Kidney glomerular epithelial cell (primary cell): ENCODE data around the gene AGPAT4.

Experiments used
- DNase-seq: peaks from one replicate; lab custom pipeline; 2025; lab: John Stamatoyannopoulos, UW

AGPAT4 gene

GRCh38 chr6:161281092-161281491 lies 7.2 kb upstream of the AGPAT4 start:
- DNase-seq = no peak

DNA sequence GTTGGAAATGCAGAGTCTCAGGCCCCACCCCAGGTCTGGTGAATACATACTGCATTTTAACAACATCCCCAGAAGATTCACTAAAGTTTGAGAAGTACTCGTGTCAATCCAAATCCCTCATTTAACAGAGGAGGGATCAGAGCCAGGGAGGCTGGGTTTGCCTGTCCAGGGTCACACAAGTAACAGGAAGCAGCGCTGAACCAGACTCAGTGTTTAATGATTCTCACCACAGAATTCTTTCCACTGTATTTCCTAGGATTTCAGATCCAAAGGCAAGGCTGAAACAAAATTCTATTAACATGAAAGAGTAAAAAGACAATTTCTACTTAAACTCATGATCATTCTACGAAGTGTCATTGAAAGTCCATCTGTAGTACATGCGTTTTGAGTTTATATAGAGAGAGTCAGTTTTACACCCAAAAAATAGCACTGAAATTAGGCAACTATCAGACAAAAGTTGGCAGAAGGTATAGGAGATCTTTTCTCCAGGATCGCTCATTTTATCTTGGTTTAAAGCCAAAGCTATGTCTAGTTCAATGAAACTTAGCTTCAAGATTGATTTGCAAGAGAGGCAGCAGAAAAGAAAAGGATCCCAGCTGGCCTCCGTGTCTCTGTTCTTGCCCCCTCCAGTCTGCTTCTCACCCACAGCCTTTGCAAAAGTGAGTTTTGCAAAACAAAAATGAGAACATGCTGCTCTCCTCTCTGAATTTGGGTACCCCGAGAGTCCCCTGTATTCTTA lies 6.0 kb upstream of the AGPAT4 start:
- DNase-seq = no peak

DNA sequence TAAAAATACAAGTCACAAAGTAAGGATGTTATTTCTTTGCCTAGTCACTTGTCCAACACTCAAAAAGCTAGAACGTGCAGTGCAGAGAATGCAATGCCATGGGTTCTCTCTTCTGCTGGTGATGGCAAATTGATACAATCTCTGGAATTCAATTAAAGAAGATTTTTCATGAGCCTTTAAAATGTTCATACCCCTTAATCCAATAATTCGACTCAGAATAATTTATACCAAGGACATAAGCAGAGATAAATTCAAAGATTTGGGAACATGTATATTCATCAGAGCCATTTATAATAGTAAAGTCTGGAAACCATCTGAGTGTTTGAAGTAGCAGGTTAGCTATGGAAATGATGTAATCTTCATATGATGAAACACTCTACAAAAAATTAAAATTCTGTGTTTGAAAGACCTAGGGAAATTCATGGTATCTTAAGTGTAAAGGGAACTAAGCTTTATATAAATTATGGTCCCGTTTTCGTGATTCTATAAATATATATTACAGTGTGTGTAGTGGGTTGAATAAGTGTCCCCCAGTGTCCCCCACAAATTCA lies 2.8 kb upstream of the AGPAT4 start:
- no peak for DNase-seq

DNA sequence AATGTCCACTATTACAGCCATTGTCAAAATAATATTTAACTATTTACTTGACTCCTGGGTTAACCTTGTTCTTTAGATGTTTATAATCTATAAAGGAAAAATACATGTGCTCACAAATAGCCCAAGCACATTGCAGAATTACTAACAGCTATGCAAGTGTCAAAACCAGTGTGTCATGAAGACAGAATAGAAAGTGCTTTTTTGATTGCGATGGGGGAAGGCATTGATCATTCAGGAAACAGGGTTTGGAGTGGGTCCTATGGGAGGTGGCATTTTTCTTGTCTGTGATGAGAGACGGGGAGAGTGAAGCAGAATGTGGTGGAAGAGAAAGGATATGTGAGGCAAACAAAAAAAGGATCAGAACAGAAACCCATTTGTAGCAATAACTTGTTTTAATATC lies 1.0 kb upstream of the AGPAT4 start:
- DNase-seq = no peak

DNA sequence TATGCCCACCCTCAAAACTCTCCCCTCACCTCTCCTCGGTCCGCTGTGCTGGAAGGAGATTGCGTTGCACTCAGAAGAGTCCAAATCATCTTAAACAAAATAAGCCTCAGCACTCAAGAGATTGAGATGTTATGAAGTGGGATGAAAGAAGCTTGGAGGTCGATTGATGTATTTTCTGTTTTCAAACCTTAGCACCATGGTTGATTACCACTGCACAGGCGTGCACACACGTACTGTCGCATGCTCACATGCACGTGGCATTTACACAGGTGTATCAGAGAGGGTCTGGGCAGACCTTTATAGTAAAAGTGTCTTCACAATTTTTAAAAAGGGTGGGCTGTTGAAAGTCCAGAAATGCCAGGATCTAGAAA lies 612 bp upstream of the AGPAT4 start:
- no peak for DNase-seq

- DNase-seq = peak; percentile 41
These were observed 548 bp downstream of the AGPAT4 start for GRCh38 chr6:161273274-161273751.

DNA sequence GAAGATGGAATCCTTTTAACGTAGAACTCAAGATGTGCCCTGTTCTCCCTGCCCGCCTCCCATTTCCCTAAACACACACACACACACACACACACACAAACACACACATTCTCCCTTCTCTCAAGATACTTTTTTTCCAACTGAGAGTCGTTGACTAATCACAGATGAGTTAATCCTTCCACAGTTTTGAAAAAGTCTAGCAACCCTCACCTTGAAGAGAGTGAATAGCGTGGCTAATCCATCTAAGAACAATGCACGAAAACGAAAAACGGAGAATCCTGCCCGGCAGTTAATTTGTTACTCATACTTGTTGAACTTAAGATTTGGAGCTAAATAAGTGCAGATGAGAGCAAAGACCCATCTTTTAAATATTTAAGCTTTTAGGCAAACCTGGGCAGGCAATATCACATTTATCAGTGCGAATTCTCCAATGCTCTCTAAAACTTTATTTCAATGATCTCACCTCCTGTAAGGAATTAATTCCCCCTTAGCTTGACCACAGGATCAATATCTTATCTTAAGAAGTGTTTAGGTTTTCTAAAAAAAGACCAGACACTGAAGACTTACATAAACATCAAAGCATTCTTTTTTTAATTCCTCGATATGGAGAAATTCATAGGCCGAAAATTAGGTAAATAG lies 1.1 kb downstream of the AGPAT4 start:
- peak; percentile 38 for DNase-seq

GRCh38 chr6:161271343-161272030 lies 2.4 kb downstream of the AGPAT4 start:
- DNase-seq = no peak

GRCh38 chr6:161270116-161270515 lies 3.7 kb downstream of the AGPAT4 start:
- no peak for DNase-seq

GRCh38 chr6:161269310-161269709 lies 4.6 kb downstream of the AGPAT4 start:
- no peak for DNase-seq

DNA sequence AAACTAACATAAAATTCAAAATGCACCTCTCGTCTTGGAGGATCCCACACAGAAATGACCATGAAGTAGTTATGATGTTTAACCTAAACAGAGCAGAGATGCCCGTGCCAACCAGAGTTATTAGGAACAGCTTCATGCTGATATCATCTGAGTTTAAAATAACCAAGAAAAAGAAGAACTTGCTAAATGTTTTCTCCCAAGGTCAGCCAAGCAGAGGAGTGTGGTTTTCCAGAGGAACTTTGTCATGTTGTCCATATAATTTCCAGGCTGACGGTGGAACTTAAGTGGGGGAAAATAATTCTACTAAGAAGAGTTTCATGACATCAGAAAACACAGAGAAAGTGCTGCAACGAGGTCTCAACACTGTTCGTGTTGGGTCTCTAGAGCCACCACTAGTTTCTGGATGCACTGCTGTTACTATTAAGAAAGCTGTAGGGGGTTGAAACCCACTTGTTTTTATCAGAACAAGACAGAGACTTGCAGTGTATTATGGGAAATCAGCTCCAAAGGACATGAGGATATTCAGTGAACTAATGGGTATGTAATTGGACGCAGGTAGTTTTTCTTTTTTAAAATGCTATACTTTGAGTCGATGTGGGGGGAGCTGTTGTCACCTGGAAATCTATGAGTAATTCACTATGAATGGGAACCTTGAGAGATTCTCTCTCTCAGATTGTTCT lies 5.2 kb downstream of the AGPAT4 start:
- DNase-seq = no peak

DNA sequence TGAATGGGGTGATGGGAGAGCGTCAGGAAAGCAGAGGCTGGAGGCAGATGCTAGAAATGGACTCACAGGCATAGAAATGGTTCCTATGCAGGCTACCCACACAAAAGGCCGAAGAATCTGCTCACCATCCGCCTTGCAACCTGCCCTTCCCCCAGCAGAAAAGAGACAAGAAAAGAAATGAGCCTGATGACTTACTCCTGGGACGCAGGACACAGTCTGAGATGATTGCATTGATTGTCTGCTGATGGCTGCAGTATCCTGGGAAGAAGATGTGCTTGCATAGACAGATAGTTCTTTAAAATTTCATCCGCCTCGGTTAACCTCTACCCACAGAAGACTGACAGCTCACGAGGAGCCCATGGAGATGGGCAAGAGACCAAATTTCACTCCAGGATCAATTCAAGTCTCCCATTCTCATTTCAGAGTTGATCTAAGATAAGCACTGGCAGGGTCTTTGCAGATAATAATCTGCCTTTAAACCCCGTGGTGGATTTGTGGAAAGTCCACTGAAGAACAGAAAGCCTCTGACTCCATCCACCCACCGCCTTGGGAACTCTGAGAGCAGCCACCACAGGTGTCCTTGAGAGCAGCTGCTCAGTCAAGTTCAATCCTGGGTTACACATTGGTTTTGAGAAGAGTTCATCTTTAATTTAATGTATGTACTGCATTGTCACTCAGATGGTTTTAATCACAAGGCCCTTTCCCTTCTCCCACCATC lies 7.2 kb downstream of the AGPAT4 start:
- no peak for DNase-seq

DNA sequence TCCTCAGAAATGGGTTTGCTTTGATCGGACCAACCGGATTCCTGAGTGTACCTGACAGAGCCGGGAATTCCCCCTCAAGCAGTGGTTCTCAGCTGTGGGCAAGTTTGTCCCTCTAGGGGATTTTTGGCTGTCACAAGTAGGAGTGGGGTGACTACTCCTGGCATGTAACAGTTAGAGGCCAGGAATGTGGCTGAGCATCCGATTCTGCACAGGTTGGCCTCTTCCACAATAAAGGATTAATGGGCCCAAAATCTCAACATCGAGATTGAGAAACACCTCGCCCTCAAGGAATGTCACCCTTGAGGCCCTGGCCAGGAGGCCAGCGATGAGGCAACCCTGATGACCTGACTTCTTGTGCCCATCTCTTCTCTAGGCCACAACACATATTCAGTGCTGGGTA lies 7.9 kb downstream of the AGPAT4 start:
- DNase-seq = peak; percentile 26

GRCh38 chr6:161265554-161265953 lies 8.3 kb downstream of the AGPAT4 start:
- no peak for DNase-seq

DNA sequence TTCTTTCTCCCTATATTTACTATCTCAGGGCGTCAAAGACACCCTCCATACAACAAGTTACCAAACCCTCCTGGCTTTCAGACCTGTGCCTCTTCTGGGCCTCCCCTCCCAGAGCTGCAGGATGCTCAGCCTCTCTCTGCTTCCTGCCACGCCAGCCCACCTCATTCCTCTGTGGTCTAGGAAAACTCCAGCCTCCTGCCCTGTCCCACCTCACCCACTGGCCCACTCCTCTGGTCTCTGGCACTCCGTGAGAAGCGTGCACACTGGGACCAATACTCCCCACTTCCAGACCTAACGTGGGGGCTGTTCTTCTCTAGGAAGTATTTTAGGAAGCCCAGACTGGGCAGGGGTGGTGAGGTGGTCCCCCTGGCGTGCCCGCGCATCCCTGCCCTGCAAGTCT lies 9.7 kb downstream of the AGPAT4 start:
- DNase-seq = no peak

GRCh38 chr6:161261816-161262215 lies 12.0 kb downstream of the AGPAT4 start:
- no peak for DNase-seq

- no peak for DNase-seq
These were observed 12.5 kb downstream of the AGPAT4 start for GRCh38 chr6:161261325-161261724.

- no peak for DNase-seq
These were observed 14.6 kb downstream of the AGPAT4 start for GRCh38 chr6:161259302-161259701.

DNA sequence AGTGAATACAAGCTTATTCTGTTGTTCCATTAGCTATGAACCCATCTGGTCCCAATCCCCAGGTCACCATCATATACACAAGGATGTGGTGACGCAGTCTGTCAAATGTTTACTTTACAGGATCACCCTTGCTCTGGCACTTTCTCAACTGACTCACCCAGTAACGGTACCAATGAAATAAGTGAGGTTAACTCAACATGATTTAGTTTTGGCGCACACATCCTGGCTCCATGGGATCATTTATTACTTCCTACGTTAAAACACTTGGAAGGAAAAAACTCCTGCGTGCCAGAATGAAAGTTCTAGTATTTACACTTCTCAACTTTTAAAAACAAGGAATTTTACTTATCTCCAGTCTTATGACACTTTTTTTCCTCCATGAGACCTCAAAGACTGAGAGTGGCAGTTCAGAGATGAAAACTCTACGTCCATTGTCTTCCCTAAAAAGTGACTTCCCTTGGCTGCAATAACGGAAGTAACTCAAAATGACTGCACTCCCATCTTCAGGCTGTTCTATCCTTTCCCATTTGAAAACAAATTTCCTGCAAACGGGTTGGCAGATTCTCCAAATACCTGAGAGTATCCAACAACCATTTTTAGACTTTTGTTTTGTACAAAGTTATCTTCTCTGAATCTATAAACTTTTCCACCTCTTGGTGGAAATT lies 15.9 kb downstream of the AGPAT4 start:
- no peak for DNase-seq

GRCh38 chr6:161256407-161256806 lies 17.5 kb downstream of the AGPAT4 start:
- no peak for DNase-seq

DNA sequence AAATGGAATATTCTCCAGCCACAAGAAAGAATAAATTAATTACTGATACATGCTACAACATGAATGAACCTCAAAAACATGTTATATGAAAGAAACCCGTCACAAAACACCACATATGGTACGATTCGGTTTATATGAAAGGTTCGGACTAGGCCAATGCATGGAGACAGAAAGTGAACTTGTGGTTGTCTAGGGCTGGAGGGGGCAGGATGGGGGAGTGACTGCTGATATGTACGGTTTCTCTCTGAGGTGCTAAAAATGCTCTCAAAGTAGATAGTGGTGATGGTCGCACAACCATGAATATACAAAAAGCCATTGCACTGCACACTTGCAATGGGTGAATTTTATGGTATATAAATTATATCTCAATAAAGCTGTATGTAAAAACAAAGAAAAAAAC lies 18.3 kb downstream of the AGPAT4 start:
- DNase-seq = no peak
